HCT116 (cell line): ENCODE measurements around the gene CLEC4C. TPM values are rescaled to one million over a fixed set of nuclear protein-coding genes. Genes with fewer than 3 reads are reported as not detected.

ENCODE experiments used
- ATAC-seq: fragments of 200-7000 bp; cut with Tn5 transposase; 2 replicates; pipeline ENCODE4 v1.9.1; 2020; ENCODE audit warnings: mild to moderate bottlenecking, moderate library complexity
- BruUV-seq: library from RNA; stranded (reverse); fragments of 400-500 nt; replicated peaks from 2 replicates; lab custom pipeline; 2021; lab: Mats Ljungman, UMichigan
- CTCF ChIA-PET: fragments of 300-600 bp; sonication (Branson Sonifier 250); formaldehyde crosslinking; loops from one replicate; lab custom pipeline; 2021; ENCODE audit warnings: antibody characterized with exemption; lab: Charles Lee
- POLR2A ChIA-PET: fragments of 300-600, 350-600 bp; sonication (Branson Sonifier 250); formaldehyde crosslinking; loops from one replicate; lab custom pipeline; 2021; ENCODE audit warnings: antibody characterized with exemption; lab: Charles Lee
- RAD21 ChIA-PET, 2 experiments: fragments of 300-600 bp; sonication (Branson Sonifier 250); formaldehyde crosslinking; loops; one replicate each; lab custom pipeline; 2023; ENCODE audit warnings: low total read pairs in 2 of 2; ENCODE audit not compliant: uncharacterized antibody in 2 of 2, unreplicated experiment in 2 of 2, low non-redundant PET in 1 of 2; lab: Charles Lee
- DNase-seq: peaks from one replicate; pipeline ENCODE4 v3.0.0-alpha.2; 2010; ENCODE audit warnings: low read depth, low spot score
- H2AFZ ChIP-seq: fragments of 200-600 bp; shearing (Covaris generic), sonication (generic); 2 replicates; pipeline ENCODE4 v1.6.1; 2017; ENCODE audit warnings: low read depth, mixed run types, mixed read lengths, antibody characterized with exemption, low read length; ENCODE audit not compliant: poor library complexity, severe bottlenecking
- H3K27ac ChIP-seq: 2 replicates; pipeline ENCODE4 v1.5.1; 2012; ENCODE audit warnings: low read depth, low read length
- H3K27me3 ChIP-seq: fragments of 200-600 bp; sonication (generic); 2 replicates; pipeline ENCODE4 v1.6.1; 2016; ENCODE audit warnings: mixed run types, low read length, mixed read lengths; ENCODE audit not compliant: insufficient read depth
- H3K36me3 ChIP-seq, 2 experiments: fragments of 200-500 bp in 1 of 2; fragments of 200-600 bp in 1 of 2; sonication (Bioruptor generic) in 1 of 2; sonication (generic) in 1 of 2; 2 replicates each; pipeline versions ENCODE4 v1.5.1 to v1.6.1; 2014 to 2016; ENCODE audit warnings: low read length in 2 of 2, inconsistent platforms in 1 of 2, mixed read lengths in 1 of 2, mixed run types in 1 of 2; ENCODE audit not compliant: insufficient read depth in 2 of 2, control insufficient read depth in 1 of 2
- H3K4me1 ChIP-seq, 2 experiments: fragments of 200-600 bp in 1 of 2; sonication (generic) in 1 of 2; 2 replicates each; pipeline versions ENCODE4 v1.5.1 to v1.6.1; 2012 to 2017; ENCODE audit warnings: low read length in 2 of 2, inconsistent platforms in 1 of 2, mild to moderate bottlenecking in 1 of 2, mixed read lengths in 1 of 2, mixed run types in 1 of 2, moderate library complexity in 1 of 2; ENCODE audit not compliant: insufficient read depth in 2 of 2, control insufficient read depth in 1 of 2
- H3K4me2 ChIP-seq: fragments of 200-600 bp; sonication (generic); 2 replicates; pipeline ENCODE4 v1.6.1; 2017; ENCODE audit warnings: mixed run types, low read length, mixed read lengths
- H3K4me3 ChIP-seq, 2 experiments: fragments of 200-600 bp in 1 of 2; sonication (generic) in 1 of 2; replicated peaks in 1 of 2; 2 replicates each; pipeline ENCODE4 v1.5.1; 2011 to 2016; ENCODE audit warnings: low read length in 2 of 2, control low read depth in 1 of 2, low read depth in 1 of 2, mild to moderate bottlenecking in 1 of 2, mixed read lengths in 1 of 2, mixed run types in 1 of 2
- H3K79me2 ChIP-seq: fragments of 200-600 bp; sonication (generic); 2 replicates; pipeline ENCODE4 v1.6.1; 2017; ENCODE audit warnings: mild to moderate bottlenecking, mixed run types, low read length, moderate library complexity, mixed read lengths; ENCODE audit not compliant: insufficient read depth
- H3K9ac ChIP-seq: fragments of 200-600 bp; sonication (generic); 2 replicates; pipeline ENCODE4 v1.6.1; 2016; ENCODE audit warnings: low read length, mixed read lengths
- H3K9me2 ChIP-seq: fragments of 200-600 bp; sonication (generic), shearing (Covaris generic); 2 replicates; pipeline ENCODE4 v1.6.1; 2017; ENCODE audit warnings: mixed run types, mild to moderate bottlenecking, moderate library complexity; ENCODE audit not compliant: insufficient read depth
- H3K9me3 ChIP-seq, 2 experiments: fragments of 200-500 bp in 1 of 2; fragments of 200-600 bp in 1 of 2; sonication (Bioruptor generic) in 1 of 2; sonication (generic) in 1 of 2; 2 replicates each; pipeline ENCODE4 v1.6.1; 2014 to 2017; ENCODE audit warnings: low read length in 2 of 2, mixed read lengths in 2 of 2, inconsistent platforms in 1 of 2, low read depth in 1 of 2, mild to moderate bottlenecking in 1 of 2, mixed run types in 1 of 2, moderate library complexity in 1 of 2; ENCODE audit not compliant: control insufficient read depth in 1 of 2, insufficient read depth in 1 of 2
- H4K20me1 ChIP-seq: fragments of 200-600 bp; sonication (generic), shearing (Covaris generic); 2 replicates; pipeline ENCODE4 v1.6.1; 2017; ENCODE audit warnings: mixed run types, mild to moderate bottlenecking, moderate library complexity; ENCODE audit not compliant: insufficient read depth
- ATF3 ChIP-seq: IDR thresholded peaks from 2 replicates; pipeline ENCODE4 v1.6.1; 2012
- CEBPB ChIP-seq: IDR thresholded peaks from 2 replicates; pipeline ENCODE4 v1.6.1; 2012; ENCODE audit warnings: low read depth
- CTCF ChIP-seq, 3 experiments: fragments of 200-600 bp in 1 of 3; sonication (generic) in 1 of 3; IDR thresholded peaks in 2 of 3; conservative IDR thresholded peaks in 1 of 3; 2 replicates each; pipeline ENCODE4 v1.5.1; 2012 to 2017; ENCODE audit warnings: low read depth in 2 of 3, low read length in 2 of 3, antibody characterized with exemption in 1 of 3, borderline replicate concordance in 1 of 3, control low read depth in 1 of 3, mild to moderate bottlenecking in 1 of 3, mixed read lengths in 1 of 3, mixed run types in 1 of 3, moderate library complexity in 1 of 3; ENCODE audit not compliant: insufficient read depth in 1 of 3
- EGR1 ChIP-seq: IDR thresholded peaks from 2 replicates; pipeline ENCODE4 v1.6.1; 2012; ENCODE audit warnings: low read depth
- ELF1 ChIP-seq: IDR thresholded peaks from 2 replicates; pipeline ENCODE4 v1.6.1; 2012; ENCODE audit warnings: low read depth, borderline replicate concordance
- JUND ChIP-seq: IDR thresholded peaks from 2 replicates; pipeline ENCODE4 v1.6.1; 2012
- MAX ChIP-seq: IDR thresholded peaks from 2 replicates; pipeline ENCODE4 v1.6.1; 2012
- POLR2A ChIP-seq: IDR thresholded peaks from 2 replicates; pipeline ENCODE4 v1.7.0; 2011; ENCODE audit warnings: borderline replicate concordance; ENCODE audit not compliant: insufficient read depth, insufficient read length; ENCODE audit errors: extremely low read depth
- POLR2AphosphoS5 ChIP-seq: IDR thresholded peaks from 2 replicates; pipeline ENCODE4 v1.6.1; 2011; ENCODE audit warnings: mild to moderate bottlenecking, low read depth, low read length, moderate library complexity
- RAD21 ChIP-seq: IDR thresholded peaks from 2 replicates; pipeline ENCODE4 v1.6.1; 2012; ENCODE audit warnings: low read depth, mild to moderate bottlenecking
- SIN3A ChIP-seq: IDR thresholded peaks from 2 replicates; pipeline ENCODE4 v1.6.1; 2012; ENCODE audit warnings: low read depth
- SRF ChIP-seq: IDR thresholded peaks from 2 replicates; pipeline ENCODE4 v1.6.1; 2012; ENCODE audit warnings: low read depth
- ZBTB33 ChIP-seq: IDR thresholded peaks from 2 replicates; pipeline ENCODE4 v1.6.1; 2011; ENCODE audit warnings: mild to moderate bottlenecking, low read length, moderate library complexity; ENCODE audit not compliant: insufficient replicate concordance; ENCODE audit errors: extremely low read depth
- ZFX ChIP-seq: fragments of 450-650 bp; IDR thresholded peaks from 2 replicates; pipeline ENCODE4 v1.6.1; 2017
- ZNF274 ChIP-seq: fragments of 200-500 bp; sonication (Bioruptor generic); IDR thresholded peaks from 2 replicates; pipeline ENCODE4 v1.6.1; 2014; ENCODE audit warnings: mild to moderate bottlenecking, low read depth, low read length, inconsistent platforms
- intact Hi-C: fragments of 100-400 bp; cut with micrococcal nuclease; formaldehyde crosslinking; loops from 2 replicates; pipeline ENCODE4 v1.10.0; 2022
- total RNA-seq: library from RNA; stranded (reverse); gene quantifications from one replicate; pipeline ENCODE4 v1.2.1, GENCODE V29; 2021; ENCODE audit not compliant: unreplicated experiment

CLEC4C gene
- total RNA-seq, 1 experiment from 2014 or later: not detected

GRCh38 chr12:7782055-7782454, 34.9 kb upstream of the CLEC4C start (continued):
- TF ChIP-seq CTCF (IDR thresholded peaks at IDR 0.05 in 2 of 3, conservative IDR thresholded peaks at IDR 0.05 in 1 of 3; ENCODE audit: borderline replicate concordance in 1 of 3, insufficient read depth in 1 of 3, low read depth in 2 of 3, low read length in 2 of 3) (no peak), ZNF274 (no peak), MAX (no peak), ELF1 (no peak), SIN3A (no peak), POLR2AphosphoS5 (no peak), SRF (no peak), EGR1 (no peak), JUND (no peak)

- TF ChIP-seq POLR2A (no peak), SRF (no peak), EGR1 (no peak), ZFX (no peak), ZNF274 (no peak), ELF1 (no peak), JUND (no peak), CEBPB (no peak), CTCF (IDR thresholded peaks at IDR 0.05 in 2 of 3, conservative IDR thresholded peaks at IDR 0.05 in 1 of 3; ENCODE audit: borderline replicate concordance in 1 of 3, insufficient read depth in 1 of 3, low read depth in 2 of 3, low read length in 2 of 3) (no peak), SIN3A (no peak), RAD21 (no peak), ATF3 (no peak), ZBTB33 (no peak)
- intact Hi-C loops: no loop called here
- no peaks in the 10 kb centered on the region for H3K9me3 ChIP-seq
Measured at GRCh38 chr12:7781274-7781673, 34.1 kb upstream of the CLEC4C start.

More at GRCh38 chr12:7781274-7781673, 34.1 kb upstream of the CLEC4C start:
- Histone ChIP-seq H3K9ac (no peak overlapping the region), H3K4me1 (no peaks in the 10 kb centered on the region), H2AFZ (no peak overlapping the region), H3K4me3 (no peak overlapping the region), H3K27ac (no peak overlapping the region), H3K4me2 (no peak overlapping the region), H3K27me3 (no peaks in the 10 kb centered on the region), H3K79me2 (no peaks in the 10 kb centered on the region), H4K20me1 (no peaks in the 10 kb centered on the region), H3K9me2 (no peaks in the 10 kb centered on the region), H3K36me3 (no peaks in the 10 kb centered on the region)
- ATAC-seq (no peak), DNase-seq (no peak)
- ChIA-PET CTCF (no interaction called here), POLR2A (no interaction called here), RAD21 (no interaction called here)
- BruUV-seq: no TSS peak
